ENCODE results near the gene HPD. TPM values are rescaled to one million over a fixed set of nuclear protein-coding genes. Genes with fewer than 3 reads are reported as not detected.

The HPD gene
- total and polyA plus RNA-seq, 2 of the 4 experiments (the other 2 are of a cell fraction) = 0.15 to 0.18 TPM

DNA sequence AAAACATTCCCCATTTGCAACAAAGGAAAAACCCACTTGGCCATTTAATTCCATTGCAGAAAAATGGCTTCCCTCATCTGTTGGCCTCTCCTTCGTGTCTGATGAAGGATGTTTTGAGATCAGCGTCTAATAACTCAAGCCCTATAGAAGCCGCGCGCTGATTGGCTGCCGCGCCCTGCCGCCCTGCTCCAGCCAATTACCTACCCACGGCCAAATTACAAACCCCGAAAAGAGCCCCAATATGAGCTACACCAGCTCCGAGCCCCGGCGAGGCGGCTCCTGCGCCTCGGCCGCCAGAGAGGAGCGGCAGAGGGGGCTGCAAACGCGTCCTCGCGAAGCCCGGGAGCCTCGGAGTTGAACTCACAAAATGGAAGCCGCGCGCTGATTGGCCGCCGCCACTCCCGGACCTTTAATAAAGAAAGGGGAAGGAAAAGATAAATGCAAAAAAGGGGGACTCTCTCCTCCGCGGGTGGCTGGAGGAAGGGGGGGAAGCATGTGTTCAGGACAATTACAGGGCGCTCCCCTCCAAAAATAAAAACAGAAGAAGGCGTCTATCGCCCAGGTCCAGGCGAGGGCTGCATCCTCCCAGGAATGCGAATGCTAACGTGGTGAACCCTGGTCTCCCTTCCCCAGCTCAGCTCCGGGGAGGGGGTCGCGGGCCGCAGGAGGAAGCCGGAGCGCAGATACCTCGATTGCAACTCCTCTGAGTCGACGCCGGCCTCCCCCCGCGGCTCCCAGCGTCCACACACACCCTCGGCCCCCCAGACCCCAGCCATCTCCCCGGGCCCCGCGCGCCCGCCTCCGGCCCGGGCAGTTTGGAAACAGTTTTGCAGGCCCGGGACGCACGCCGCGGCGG lies 55.6 kb downstream of the HPD start:
- 3% methylated on average over 5 of the region's 65 CpGs; no CpG with 5 or more reads in 1 of the 2 experiments for WGBS, 2 experiments (ENCODE audit: extremely low coverage in 2 of 2, insufficient read length in 1 of 2)
- no peak overlapping the region for H2BK20ac ChIP-seq (ENCODE audit: low read depth, low read length)
- peaks cover 23% of the 10 kb centered on the region for H3K4me1 ChIP-seq (ENCODE audit: control insufficient read depth, insufficient read depth, low read length)
- peak overlapping the region; percentile 93 to 99 for H4K8ac ChIP-seq (ENCODE audit: low read depth in 2 of 2, low read length in 2 of 2)
- peak overlapping the region; percentile 97 for H3K27ac ChIP-seq (ENCODE audit: insufficient read depth, low read length)
- H2AK5ac ChIP-seq (ENCODE audit: low read depth, low read length) = peak overlapping the region; percentile 97
- BruUV-seq (replicated peaks) = no TSS peak
- peak overlapping the region; percentile 87 for H2AFZ ChIP-seq (replicated peaks; ENCODE audit: low read length, poor library complexity)
- peak overlapping the region; percentile 99 for H2BK5ac ChIP-seq (ENCODE audit: low read depth, low read length, poor library complexity, severe bottlenecking)
- peak overlapping the region; percentile 65; the same call in 1 of the 3 replicates for H2BK15ac ChIP-seq (ENCODE audit: low read depth, low read length)
- ChIA-PET POLR2A (ENCODE audit: unreplicated experiment) (interaction anchor here (0.5 to 3.4 kb wide), 6 partner anchors 8 to 264 kb away, joined by 3 to 20 read pairs (median 4); no protein-coding TSS in a partner anchor), CTCF (interaction anchor here (1.0 to 2.3 kb wide), 2 partner anchors 9 to 85 kb away, joined by 3 to 8 read pairs; partner anchors contain the start of genes PSMD9 and RHOF)
- DNase-seq = peak; percentile 96
- peak overlapping the region; percentile 96 for H3K4me2 ChIP-seq (ENCODE audit: low read depth, low read length)
- in situ Hi-C loops (cut with MboI; ENCODE audit: low sequenced_read_pairs) = no loop called here
- no peaks in the 10 kb centered on the region for H3K27me3 ChIP-seq (ENCODE audit: control insufficient read depth, insufficient read depth, low read length)
- H3K4me3 ChIP-seq (ENCODE audit: insufficient read depth, low read depth, low read length) = peak overlapping the region; percentile 82
- peaks cover 10% of the 10 kb centered on the region for H3K36me3 ChIP-seq (ENCODE audit: control insufficient read depth, insufficient read depth, low read length)
- peak overlapping the region; percentile 98 for H3K18ac ChIP-seq (ENCODE audit: low read depth, low read length)
- H3K23ac ChIP-seq (ENCODE audit: low read depth, low read length) = peak overlapping the region; percentile 100
- peak overlapping the region; percentile 99 for H3K56ac ChIP-seq (ENCODE audit: extremely low read depth, insufficient read depth, low read length)
- dilution Hi-C loops (cut with HindIII; ENCODE audit: low sequenced_read_pairs, unreplicated experiment) = no loop called here
- peaks cover 4% of the 10 kb centered on the region; the same call in 1 of the 2 replicates for H3K9me1 ChIP-seq (ENCODE audit: insufficient read depth, low read length)
- no peaks in the 10 kb centered on the region for H3K9me3 ChIP-seq (ENCODE audit: control insufficient read depth, insufficient read depth, low read length)
- H4K5ac ChIP-seq (ENCODE audit: low read depth, low read length) = peak overlapping the region; percentile 98
- peaks cover 25% of the 10 kb centered on the region for H4K20me1 ChIP-seq (ENCODE audit: insufficient read depth, low read length)
- peak overlapping the region; percentile 98 for H2AK9ac ChIP-seq (replicated peaks; ENCODE audit: low read depth, low read length, poor library complexity)
- H3K4ac ChIP-seq (ENCODE audit: low read depth, low read length) = peak overlapping the region; percentile 99
- peak overlapping the region; percentile 95 for H3K9ac ChIP-seq (ENCODE audit: low read depth, low read length)
- H3K79me1 ChIP-seq (ENCODE audit: low read depth in 1 of 2, low read length in 2 of 2) = peaks cover 10 to 48% of the 10 kb centered on the region in 2 experiments; a peak in 3 of 4 replicates
- H3K14ac ChIP-seq (replicated peaks; ENCODE audit: low read depth, low read length) = peak overlapping the region; percentile 100
- H4K91ac ChIP-seq (ENCODE audit: insufficient read depth, low read depth, low read length) = peak overlapping the region; percentile 99
- peak overlapping the region; percentile 85 for H2BK120ac ChIP-seq (ENCODE audit: low read depth, low read length)
- peak; percentile 50 for ATAC-seq (ENCODE audit: low read depth)
- intact Hi-C loops (cut with micrococcal nuclease) = no loop called here
- TF ChIP-seq ELK1 (IDR thresholded peaks at IDR 0.05; ENCODE audit: borderline replicate concordance, low read depth, low read length) (no peak), CHD1 (IDR thresholded peaks at IDR 0.05; ENCODE audit: low read depth, low read length) (0 out of 2 replicates have a peak, but pooled peaks have one; percentile 56), MXI1 (IDR thresholded peaks at IDR 0.05; ENCODE audit: borderline replicate concordance, low read depth, low read length) (peak; percentile 32; the same call in 1 of the 2 replicates), BHLHE40 (IDR thresholded peaks at IDR 0.05; ENCODE audit: low read depth, low read length) (no peak), POLR2A (IDR thresholded peaks at IDR 0.05; ENCODE audit: low read depth, low read length) (peak; percentile 95), CEBPB (IDR thresholded peaks at IDR 0.05; ENCODE audit: low read depth, low read length) (no peak), FOS (IDR thresholded peaks at IDR 0.05; ENCODE audit: low read depth, low read length) (no peak), RAD21 (IDR thresholded peaks at IDR 0.05; ENCODE audit: low read length) (no peak), NFE2L2 (IDR thresholded peaks at IDR 0.05; ENCODE audit: low read depth, low read length) (no peak), SMC3 (IDR thresholded peaks at IDR 0.05; ENCODE audit: low read depth, low read length) (no peak), CTCF (conservative IDR thresholded peaks at IDR 0.05; ENCODE audit: low read depth, low read length) (0 out of 2 replicates have a peak, but pooled peaks have one; percentile 13), RCOR1 (IDR thresholded peaks at IDR 0.05; ENCODE audit: insufficient replicate concordance, low read length) (no peak)
- TF ChIP-seq, protein P1, sequence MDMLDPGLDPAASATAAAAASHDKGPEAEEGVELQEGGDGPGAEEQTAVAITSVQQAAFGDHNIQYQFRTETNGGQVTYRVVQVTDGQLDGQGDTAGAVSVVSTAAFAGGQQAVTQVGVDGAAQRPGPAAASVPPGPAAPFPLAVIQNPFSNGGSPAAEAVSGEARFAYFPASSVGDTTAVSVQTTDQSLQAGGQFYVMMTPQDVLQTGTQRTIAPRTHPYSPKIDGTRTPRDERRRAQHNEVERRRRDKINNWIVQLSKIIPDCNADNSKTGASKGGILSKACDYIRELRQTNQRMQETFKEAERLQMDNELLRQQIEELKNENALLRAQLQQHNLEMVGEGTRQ (IDR thresholded peaks at IDR 0.05; ENCODE audit: low read depth, low read length) = no peak
